ENCODE results near the gene NUP58. TPM values are rescaled to one million over a fixed set of nuclear protein-coding genes. Genes with fewer than 3 reads are reported as not detected.

Gene NUP58
- total and polyA plus RNA-seq, 4 donors, result 25.6 to 82.5 (median 54.0) TPM

DNA sequence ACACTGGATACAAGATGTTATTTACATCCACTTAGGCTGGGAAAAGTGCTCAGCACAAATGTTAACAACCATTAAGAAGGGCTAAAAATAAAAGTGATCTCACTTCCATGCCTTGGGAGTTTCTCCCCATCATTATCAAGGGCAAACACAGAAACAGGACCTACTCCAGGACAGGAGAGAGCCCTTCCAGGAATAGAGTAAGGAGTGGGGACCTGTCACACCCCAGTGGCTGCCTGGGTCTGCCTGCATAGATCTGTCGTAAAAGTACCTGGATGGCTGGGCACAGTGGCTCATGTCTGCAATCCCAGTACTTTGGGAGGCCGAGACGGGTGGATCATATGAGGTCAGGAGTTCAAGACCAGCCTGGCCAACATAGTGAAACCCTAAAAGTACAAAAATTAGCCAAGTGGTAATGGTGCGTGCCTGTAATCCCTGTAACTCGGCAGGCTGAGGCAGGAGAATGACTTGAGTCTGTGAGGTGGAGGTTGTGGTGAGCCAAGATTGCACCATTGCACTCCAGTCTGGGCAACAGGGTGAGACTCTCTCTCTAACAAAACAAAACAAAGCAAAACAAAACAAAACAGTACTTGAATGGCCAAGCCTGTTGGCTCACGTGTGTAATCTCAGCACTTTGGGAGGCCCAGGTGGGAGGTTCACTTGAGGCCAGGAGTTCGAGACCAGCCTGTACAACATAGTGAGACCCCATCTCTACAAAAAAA, 76.0 kb downstream of the NUP58 start:
- Histone ChIP-seq H3K4me1 (ENCODE audit: control insufficient read depth in 5 of 5, insufficient read depth in 5 of 5, low read length in 5 of 5) (peaks cover 0 to 4% (median 3%) of the 10 kb centered on the region in 5 donors), H3K36me3 (ENCODE audit: control insufficient read depth in 4 of 4, insufficient read depth in 4 of 4, low read length in 4 of 4) (no peaks in the 10 kb centered on the region), H3K9ac (ENCODE audit: insufficient read depth in 1 of 2, low read length in 2 of 2) (no peak overlapping the region), H3K4me3 (no peak overlapping the region), H3K9me3 (ENCODE audit: control insufficient read depth in 4 of 4, insufficient read depth in 3 of 4, low read length in 3 of 4) (peaks cover 0 to 6% (median 0%) of the 10 kb centered on the region in 4 donors), H3K27ac (ENCODE audit: low read depth in 1 of 2, low read length in 1 of 2) (no peak overlapping the region), H3K27me3 (ENCODE audit: control insufficient read depth in 3 of 3, insufficient read depth in 3 of 3, low read length in 2 of 3) (peaks cover 5 to 31% (median 29%) of the 10 kb centered on the region in 3 donors)
- TF ChIP-seq, protein P1, sequence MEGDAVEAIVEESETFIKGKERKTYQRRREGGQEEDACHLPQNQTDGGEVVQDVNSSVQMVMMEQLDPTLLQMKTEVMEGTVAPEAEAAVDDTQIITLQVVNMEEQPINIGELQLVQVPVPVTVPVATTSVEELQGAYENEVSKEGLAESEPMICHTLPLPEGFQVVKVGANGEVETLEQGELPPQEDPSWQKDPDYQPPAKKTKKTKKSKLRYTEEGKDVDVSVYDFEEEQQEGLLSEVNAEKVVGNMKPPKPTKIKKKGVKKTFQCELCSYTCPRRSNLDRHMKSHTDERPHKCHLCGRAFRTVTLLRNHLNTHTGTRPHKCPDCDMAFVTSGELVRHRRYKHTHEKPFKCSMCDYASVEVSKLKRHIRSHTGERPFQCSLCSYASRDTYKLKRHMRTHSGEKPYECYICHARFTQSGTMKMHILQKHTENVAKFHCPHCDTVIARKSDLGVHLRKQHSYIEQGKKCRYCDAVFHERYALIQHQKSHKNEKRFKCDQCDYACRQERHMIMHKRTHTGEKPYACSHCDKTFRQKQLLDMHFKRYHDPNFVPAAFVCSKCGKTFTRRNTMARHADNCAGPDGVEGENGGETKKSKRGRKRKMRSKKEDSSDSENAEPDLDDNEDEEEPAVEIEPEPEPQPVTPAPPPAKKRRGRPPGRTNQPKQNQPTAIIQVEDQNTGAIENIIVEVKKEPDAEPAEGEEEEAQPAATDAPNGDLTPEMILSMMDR (IDR thresholded peaks at IDR 0.05; ENCODE audit: control extremely low read depth, extremely low read depth), result no peak
- ATAC-seq (ENCODE audit: insufficient read depth, low FRiP score) (no peak), DNase-seq (no peak)
- 79 to 82% methylated on average over 7 of the region's 7 CpGs for WGBS, 2 donors

DNA sequence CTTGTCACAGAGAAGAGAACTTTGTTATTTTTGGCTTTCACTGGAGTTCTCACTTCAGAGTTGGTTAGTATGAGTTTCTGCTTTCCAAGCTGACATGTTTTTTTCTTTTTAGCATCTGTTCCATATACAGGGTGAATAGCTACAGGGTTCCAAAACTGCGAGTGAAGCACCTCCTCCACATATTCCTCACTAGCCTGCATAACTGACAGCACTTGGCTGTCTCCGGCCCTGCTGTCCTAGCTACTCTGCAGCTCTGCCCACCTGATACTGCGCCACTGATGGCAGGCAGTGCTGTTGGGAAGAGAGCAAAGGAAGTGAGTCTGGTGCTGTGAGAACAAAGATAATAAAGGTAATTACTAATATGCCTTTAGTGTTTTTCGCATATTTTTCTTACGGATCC, 77.1 kb downstream of the NUP58 start:
- WGBS, 2 donors, result 81 to 86% methylated on average over 5 of the region's 5 CpGs
- TF ChIP-seq, protein P1 (IDR thresholded peaks at IDR 0.05; ENCODE audit: control extremely low read depth, extremely low read depth), result no peak
- no peak for ATAC-seq (ENCODE audit: insufficient read depth, low FRiP score)
- H3K4me1 ChIP-seq (ENCODE audit: control insufficient read depth in 5 of 5, insufficient read depth in 5 of 5, low read length in 5 of 5), result no peaks in the 10 kb centered on the region
- no peaks in the 10 kb centered on the region for H3K36me3 ChIP-seq (ENCODE audit: control insufficient read depth in 4 of 4, insufficient read depth in 4 of 4, low read length in 4 of 4)
- no peak for DNase-seq
- H3K27me3 ChIP-seq (ENCODE audit: control insufficient read depth in 3 of 3, insufficient read depth in 3 of 3, low read length in 2 of 3), result peaks cover 5 to 21% (median 18%) of the 10 kb centered on the region in 3 donors
- no peak overlapping the region for H3K4me3 ChIP-seq
- H3K9ac ChIP-seq (ENCODE audit: insufficient read depth in 1 of 2, low read length in 2 of 2), result no peak overlapping the region
- H3K9me3 ChIP-seq (ENCODE audit: control insufficient read depth in 4 of 4, insufficient read depth in 3 of 4, low read length in 3 of 4), result peaks cover 0 to 2% (median 0%) of the 10 kb centered on the region in 4 donors
- H3K27ac ChIP-seq (ENCODE audit: low read depth in 1 of 2, low read length in 1 of 2), result no peak overlapping the region

DNA sequence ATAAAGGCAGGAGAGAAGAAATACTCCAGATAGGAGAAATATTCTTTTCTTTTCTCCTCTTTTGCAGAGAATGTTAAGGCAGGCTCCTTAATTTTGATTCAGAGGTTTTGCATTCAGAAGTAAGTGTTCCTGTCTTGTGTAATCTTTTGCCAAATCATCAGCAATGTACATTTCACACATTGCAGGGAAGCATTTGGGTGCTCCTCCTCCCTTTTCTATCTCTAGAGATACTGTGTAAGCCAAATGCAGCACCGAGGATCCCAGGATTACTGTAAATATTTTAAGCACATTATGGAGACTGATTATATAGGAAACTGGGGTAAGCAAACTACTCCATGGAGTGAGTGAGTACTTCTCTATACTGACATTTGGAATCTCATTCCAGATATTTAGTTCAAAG, 77.6 kb downstream of the NUP58 start:
- Histone ChIP-seq H3K27me3 (ENCODE audit: control insufficient read depth in 3 of 3, insufficient read depth in 3 of 3, low read length in 2 of 3) (peaks cover 5 to 17% (median 13%) of the 10 kb centered on the region in 3 donors), H3K9me3 (ENCODE audit: control insufficient read depth in 4 of 4, insufficient read depth in 3 of 4, low read length in 3 of 4) (peaks cover 0 to 2% (median 0%) of the 10 kb centered on the region in 4 donors), H3K9ac (ENCODE audit: insufficient read depth in 1 of 2, low read length in 2 of 2) (no peak overlapping the region), H3K4me1 (ENCODE audit: control insufficient read depth in 5 of 5, insufficient read depth in 5 of 5, low read length in 5 of 5) (no peaks in the 10 kb centered on the region), H3K4me3 (no peak overlapping the region), H3K27ac (ENCODE audit: low read depth in 1 of 2, low read length in 1 of 2) (no peak overlapping the region), H3K36me3 (ENCODE audit: control insufficient read depth in 4 of 4, insufficient read depth in 4 of 4, low read length in 4 of 4) (no peaks in the 10 kb centered on the region)
- TF ChIP-seq, protein P1 (IDR thresholded peaks at IDR 0.05; ENCODE audit: control extremely low read depth, extremely low read depth), result no peak
- ATAC-seq (ENCODE audit: insufficient read depth, low FRiP score) (no peak), DNase-seq (no peak)
- 33 to 50% methylated on average over 1 of the region's 1 CpG for WGBS, 2 donors

Measured in lung (tissue), 12 donors.